Measurements from ENCODE around the gene SMOC2. TPM values are rescaled to one million over a fixed set of nuclear protein-coding genes. Genes with fewer than 3 reads are reported as not detected.

SMOC2 gene
- total and polyA plus RNA-seq, 7 donors = 12.3 to 90.3 (median 22.8) TPM

DNA sequence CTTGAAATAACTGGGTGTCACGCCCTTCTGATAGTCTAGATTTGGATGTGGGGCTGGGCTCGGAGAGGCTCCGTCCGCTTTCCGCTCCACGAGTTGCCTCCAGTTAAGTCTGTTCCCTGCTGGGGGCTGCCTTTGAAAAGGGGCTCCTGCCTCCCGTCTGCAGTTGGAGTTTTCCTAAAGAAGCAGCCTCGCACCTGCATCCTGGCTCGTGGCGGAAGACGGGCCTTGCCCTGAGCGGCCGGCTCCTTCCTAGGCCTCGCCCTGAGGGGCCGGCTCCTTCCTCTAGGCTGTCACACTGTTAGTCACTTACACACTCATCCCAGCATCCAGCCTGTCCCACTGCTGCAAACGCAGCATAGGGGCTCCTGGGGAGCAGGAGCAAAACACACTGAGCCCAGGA lies 74.4 kb downstream of the SMOC2 start:
- peaks cover 0 to 2% (median 0%) of the 10 kb centered on the region in 3 donors for H3K27me3 ChIP-seq (ENCODE audit: insufficient read depth in 3 of 3, low read length in 2 of 3)
- TF ChIP-seq, protein P1, sequence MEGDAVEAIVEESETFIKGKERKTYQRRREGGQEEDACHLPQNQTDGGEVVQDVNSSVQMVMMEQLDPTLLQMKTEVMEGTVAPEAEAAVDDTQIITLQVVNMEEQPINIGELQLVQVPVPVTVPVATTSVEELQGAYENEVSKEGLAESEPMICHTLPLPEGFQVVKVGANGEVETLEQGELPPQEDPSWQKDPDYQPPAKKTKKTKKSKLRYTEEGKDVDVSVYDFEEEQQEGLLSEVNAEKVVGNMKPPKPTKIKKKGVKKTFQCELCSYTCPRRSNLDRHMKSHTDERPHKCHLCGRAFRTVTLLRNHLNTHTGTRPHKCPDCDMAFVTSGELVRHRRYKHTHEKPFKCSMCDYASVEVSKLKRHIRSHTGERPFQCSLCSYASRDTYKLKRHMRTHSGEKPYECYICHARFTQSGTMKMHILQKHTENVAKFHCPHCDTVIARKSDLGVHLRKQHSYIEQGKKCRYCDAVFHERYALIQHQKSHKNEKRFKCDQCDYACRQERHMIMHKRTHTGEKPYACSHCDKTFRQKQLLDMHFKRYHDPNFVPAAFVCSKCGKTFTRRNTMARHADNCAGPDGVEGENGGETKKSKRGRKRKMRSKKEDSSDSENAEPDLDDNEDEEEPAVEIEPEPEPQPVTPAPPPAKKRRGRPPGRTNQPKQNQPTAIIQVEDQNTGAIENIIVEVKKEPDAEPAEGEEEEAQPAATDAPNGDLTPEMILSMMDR (IDR thresholded peaks at IDR 0.05) = no peak
- ATAC-seq (no peak), DNase-seq (no peak)
- no peaks in the 10 kb centered on the region for H3K4me1 ChIP-seq
- no peaks in the 10 kb centered on the region for H3K36me3 ChIP-seq (ENCODE audit: insufficient read depth in 1 of 2, low read depth in 1 of 2)
- H3K9me3 ChIP-seq = no peaks in the 10 kb centered on the region
- intact Hi-C loops (cut with DNase I) = no loop called here
- no peak overlapping the region for H3K4me3 ChIP-seq
- no peak overlapping the region for H3K27ac ChIP-seq
- 72 to 75% (median 74%) methylated on average over 16 of the region's 16 CpGs for WGBS, 3 donors

DNA sequence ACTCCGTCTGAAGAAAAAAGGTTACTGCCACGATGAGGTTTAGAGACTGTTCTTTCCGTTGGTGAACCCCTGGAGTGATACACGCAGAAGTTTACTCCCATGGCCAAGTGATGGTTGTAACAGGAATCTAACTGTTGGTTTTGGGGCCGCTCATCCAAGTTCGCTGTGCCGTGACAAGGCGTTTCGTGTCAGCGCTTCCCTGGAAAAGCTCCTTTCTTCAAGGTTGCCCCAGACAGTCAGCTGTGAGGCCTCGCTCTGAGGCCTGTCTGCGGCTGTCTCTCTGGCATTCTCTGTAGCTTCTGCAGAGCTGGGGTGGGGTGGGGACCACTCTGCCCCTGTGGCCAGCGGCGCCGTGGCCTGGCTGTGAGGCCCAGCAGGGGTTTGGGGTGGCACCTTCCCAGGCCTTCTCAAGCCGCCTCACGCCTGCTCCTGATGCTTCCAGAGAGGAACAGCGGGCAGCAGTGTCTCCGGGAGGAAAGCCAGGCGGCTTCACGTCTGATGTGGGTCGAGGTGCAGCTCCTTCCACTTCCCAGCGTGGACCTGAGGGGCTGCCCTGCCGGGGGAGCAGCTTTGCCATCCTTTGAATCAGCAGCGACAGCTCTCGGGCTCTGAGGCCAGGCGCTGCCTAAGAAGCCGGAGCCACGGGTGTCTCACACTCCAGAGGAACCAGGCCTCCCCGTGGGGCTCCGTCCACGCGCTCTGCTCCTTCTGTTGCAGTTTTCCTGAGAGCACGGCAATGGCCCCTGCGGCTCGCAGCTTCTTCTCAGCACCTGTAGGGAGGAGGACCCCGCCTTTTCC lies 76.2 kb downstream of the SMOC2 start:
- no peak overlapping the region for H3K27ac ChIP-seq
- H3K27me3 ChIP-seq (ENCODE audit: insufficient read depth in 3 of 3, low read length in 2 of 3) = peaks cover 0 to 2% (median 0%) of the 10 kb centered on the region in 3 donors
- H3K36me3 ChIP-seq (ENCODE audit: insufficient read depth in 1 of 2, low read depth in 1 of 2) = no peaks in the 10 kb centered on the region
- DNase-seq = no peak
- H3K4me3 ChIP-seq = no peak overlapping the region
- no peak for ATAC-seq
- WGBS, 3 donors = 83 to 87% (median 84%) methylated on average over 37 of the region's 37 CpGs
- intact Hi-C loops (cut with DNase I) = no loop called here
- no peaks in the 10 kb centered on the region for H3K9me3 ChIP-seq
- TF ChIP-seq, protein P1 (IDR thresholded peaks at IDR 0.05) = no peak
- H3K4me1 ChIP-seq = no peaks in the 10 kb centered on the region

DNA sequence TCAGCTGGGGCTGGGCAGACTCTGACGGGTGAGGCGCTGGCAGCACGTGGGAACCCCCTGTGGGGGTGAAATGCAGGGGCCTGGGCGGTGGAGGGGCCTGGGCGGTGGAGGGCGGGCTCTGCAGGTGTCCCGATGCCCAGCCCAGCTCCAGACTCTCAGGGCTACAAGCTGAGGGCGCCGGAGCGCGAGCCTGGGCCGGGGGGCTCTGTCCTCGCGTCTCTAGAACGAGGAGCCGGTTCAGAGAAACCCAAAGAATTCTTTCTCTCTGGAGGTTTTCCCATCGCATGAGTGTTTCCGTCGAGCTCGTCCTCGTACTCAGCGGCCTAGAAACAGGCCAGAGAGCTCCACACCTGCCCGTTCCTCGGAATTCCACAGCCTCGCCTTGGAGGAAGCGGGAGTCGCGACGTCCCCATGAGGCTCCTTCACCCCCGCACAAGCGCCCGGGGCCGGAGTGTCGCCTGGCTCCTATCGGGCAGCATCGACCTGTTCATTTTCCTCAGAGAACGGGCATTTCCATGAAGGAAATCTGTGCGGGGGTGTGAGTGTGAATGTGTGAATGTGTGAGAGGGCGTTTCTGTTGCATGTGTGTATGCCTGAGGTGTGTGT lies 76.9 kb downstream of the SMOC2 start:
- WGBS, 3 donors = 83 to 87% (median 86%) methylated on average over 39 of the region's 39 CpGs
- DNase-seq = no peak
- peaks cover 0 to 2% (median 0%) of the 10 kb centered on the region in 3 donors for H3K27me3 ChIP-seq (ENCODE audit: insufficient read depth in 3 of 3, low read length in 2 of 3)
- TF ChIP-seq, protein P1 (IDR thresholded peaks at IDR 0.05) = no peak
- no peaks in the 10 kb centered on the region for H3K4me1 ChIP-seq
- intact Hi-C loops (cut with DNase I) = no loop called here
- ATAC-seq = no peak
- no peaks in the 10 kb centered on the region for H3K36me3 ChIP-seq (ENCODE audit: insufficient read depth in 1 of 2, low read depth in 1 of 2)
- no peak overlapping the region for H3K4me3 ChIP-seq
- no peak overlapping the region for H3K27ac ChIP-seq
- H3K9me3 ChIP-seq = no peaks in the 10 kb centered on the region

DNA sequence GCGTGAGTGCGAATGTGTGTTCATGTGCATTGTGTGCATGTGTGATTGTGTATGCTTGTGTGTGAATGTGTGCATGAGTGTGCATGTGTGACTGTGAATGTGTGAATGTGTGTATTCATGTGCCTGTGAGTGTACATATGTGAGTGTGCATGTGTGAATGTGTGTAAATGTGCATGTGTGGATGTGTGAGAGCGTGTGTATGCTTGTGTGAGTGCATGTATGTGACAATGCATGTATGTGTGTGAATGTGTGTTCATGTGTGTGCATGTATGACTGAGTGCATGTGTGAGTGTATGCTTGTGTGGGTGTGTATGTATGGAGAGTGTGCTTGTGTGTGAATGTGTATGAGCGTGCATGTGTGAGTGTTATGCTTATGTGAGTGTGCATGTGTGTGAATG lies 77.4 kb downstream of the SMOC2 start:
- ATAC-seq (no peak), DNase-seq (no peak)
- peaks cover 0 to 2% (median 0%) of the 10 kb centered on the region in 3 donors for H3K27me3 ChIP-seq (ENCODE audit: insufficient read depth in 3 of 3, low read length in 2 of 3)
- no peak overlapping the region for H3K27ac ChIP-seq
- no peaks in the 10 kb centered on the region for H3K9me3 ChIP-seq
- H3K36me3 ChIP-seq (ENCODE audit: insufficient read depth in 1 of 2, low read depth in 1 of 2) = no peaks in the 10 kb centered on the region
- no peaks in the 10 kb centered on the region for H3K4me1 ChIP-seq
- WGBS, 3 donors = 73 to 96% (median 90%) methylated on average over 4 of the region's 4 CpGs
- intact Hi-C loops (cut with DNase I) = no loop called here
- TF ChIP-seq, protein P1 (IDR thresholded peaks at IDR 0.05) = no peak
- H3K4me3 ChIP-seq = no peak overlapping the region

Data from psoas muscle (tissue), 8 donors.